Measurements from ENCODE around the gene SYT1. TPM values are rescaled to one million over a fixed set of nuclear protein-coding genes. Genes with fewer than 3 reads are reported as not detected.

SYT1 gene
- total and polyA plus RNA-seq, 2 donors (not counting 3 experiments of a cell fraction or from before 2014, with no cell fraction given), result 3.2 to 15.3 TPM

DNA sequence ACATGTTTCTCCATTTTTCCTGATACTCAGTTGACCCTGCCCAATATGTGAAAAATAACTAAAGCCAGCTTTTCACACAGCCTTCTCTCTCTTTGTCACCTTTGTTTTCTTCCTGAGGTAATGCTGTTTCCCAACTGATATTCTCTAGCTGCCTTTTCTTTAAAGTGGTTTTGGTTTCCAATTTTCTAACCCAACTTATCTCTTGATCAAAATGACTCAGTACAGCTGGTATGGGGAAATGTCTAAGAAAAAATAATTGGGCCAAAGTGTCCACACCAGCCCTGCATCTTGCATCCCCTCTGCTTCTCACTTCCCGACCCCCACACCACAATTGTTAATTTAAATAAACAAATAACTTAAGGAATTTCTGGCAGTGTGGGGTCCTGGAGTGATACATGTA, 193.8 kb downstream of the SYT1 start:
- no peaks in the 10 kb centered on the region for H3K79me2 ChIP-seq (ENCODE audit: control insufficient read depth, insufficient read depth, low read length)
- no peaks in the 10 kb centered on the region for H3K36me3 ChIP-seq (ENCODE audit: control insufficient read depth in 2 of 2, extremely low read depth in 1 of 2, insufficient read depth in 2 of 2, low read length in 2 of 2)
- H3K9me1 ChIP-seq (replicated peaks; ENCODE audit: control insufficient read depth, extremely low read depth, insufficient read depth, low read length), result no peaks in the 10 kb centered on the region
- H3K27me3 ChIP-seq (ENCODE audit: control insufficient read depth in 2 of 2, insufficient read depth in 2 of 2, low read length in 2 of 2), result no peaks in the 10 kb centered on the region
- DNase-seq (ENCODE audit: low read depth, low spot score) (peak; percentile 85), FAIRE-seq (peak; percentile 35)
- dilution Hi-C loops (cut with MboI; ENCODE audit: extremely low pct_ligation_motif_present, low sequenced_read_pairs), result no loop called here
- no peak overlapping the region for H3K4me3 ChIP-seq (replicated peaks in 1 of 3; ENCODE audit: insufficient read depth in 1 of 3, low read depth in 1 of 3, low read length in 3 of 3)
- intact Hi-C loops (cut with micrococcal nuclease), result loop anchor here (2.0 to 10.0 kb wide), 6 partner anchors 126 to 1214 kb away; partner anchors contain the start of gene SYT1
- peak overlapping the region; percentile 43 for H2AFZ ChIP-seq (ENCODE audit: low read depth, low read length)
- H3K9ac ChIP-seq (replicated peaks; ENCODE audit: extremely low read depth, insufficient read depth, low read length), result peak overlapping the region; percentile 38
- peak overlapping the region; percentile 57 for H3K4me2 ChIP-seq (ENCODE audit: insufficient read depth, low read length)
- H3K4me1 ChIP-seq (ENCODE audit: control insufficient read depth, extremely low read depth, insufficient read depth, low read length), result peaks cover 61% of the 10 kb centered on the region
- ChIA-PET CTCF (interaction anchor here (0.8 to 1.3 kb wide), 3 partner anchors 29 to 588 kb away, joined by 3 to 4 read pairs (median 4); no protein-coding TSS in a partner anchor), POLR2A (no interaction called here)
- TF ChIP-seq EZH2 (IDR thresholded peaks at IDR 0.05; ENCODE audit: borderline replicate concordance, low read depth, low read length, severe bottlenecking) (no peak), FOS (IDR thresholded peaks at IDR 0.05; ENCODE audit: borderline replicate concordance, insufficient read depth, low read length) (peak; percentile 80), POLR2A (IDR thresholded peaks at IDR 0.05; ENCODE audit: low read depth, low read length) (no peak), POLR2AphosphoS5 (IDR thresholded peaks at IDR 0.05; ENCODE audit: insufficient read depth, low read depth, low read length) (peak; percentile 77), GATA2 (IDR thresholded peaks at IDR 0.05; ENCODE audit: insufficient read depth, insufficient read length, low read depth, low read length) (peak; percentile 99), JUN (IDR thresholded peaks at IDR 0.05; ENCODE audit: borderline replicate concordance, insufficient read depth, insufficient read length, low read depth) (peak; percentile 78)
- TF ChIP-seq, protein P1, sequence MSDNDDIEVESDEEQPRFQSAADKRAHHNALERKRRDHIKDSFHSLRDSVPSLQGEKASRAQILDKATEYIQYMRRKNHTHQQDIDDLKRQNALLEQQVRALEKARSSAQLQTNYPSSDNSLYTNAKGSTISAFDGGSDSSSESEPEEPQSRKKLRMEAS (IDR thresholded peaks at IDR 0.05; ENCODE audit: insufficient read depth, insufficient read length), result no peak
- H3K27ac ChIP-seq (ENCODE audit: insufficient read depth, low read depth, low read length), result peak overlapping the region; percentile 85
- no TSS peak for BruUV-seq (replicated peaks)
- H4K20me1 ChIP-seq (replicated peaks; ENCODE audit: control insufficient read depth, extremely low read depth, insufficient read depth, low read length), result no peaks in the 10 kb centered on the region
- no peaks in the 10 kb centered on the region for H3K9me3 ChIP-seq (replicated peaks; ENCODE audit: control insufficient read depth, insufficient read depth, low read length)

DNA sequence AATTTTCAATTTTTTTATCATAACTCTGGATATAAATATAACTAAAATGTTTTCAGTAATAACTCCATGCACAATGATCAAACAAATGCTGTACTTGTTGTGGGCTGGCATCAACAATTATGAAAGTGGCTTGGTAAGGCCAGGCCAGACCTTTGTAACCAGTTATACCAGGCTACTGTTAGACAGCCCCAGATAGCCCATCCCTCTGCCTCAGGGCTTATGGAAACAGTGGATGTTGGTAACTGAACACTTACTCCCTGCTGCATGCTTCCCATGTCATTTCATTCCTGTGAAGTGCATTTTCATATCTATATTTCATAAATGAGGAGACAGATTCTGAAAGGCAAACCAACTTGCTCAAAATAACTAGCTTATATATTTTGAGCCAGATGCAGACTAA, 195.0 kb downstream of the SYT1 start:
- Histone ChIP-seq H2AFZ (ENCODE audit: low read depth, low read length) (no peak overlapping the region), H3K4me1 (ENCODE audit: control insufficient read depth, extremely low read depth, insufficient read depth, low read length) (peaks cover 63% of the 10 kb centered on the region), H3K79me2 (ENCODE audit: control insufficient read depth, insufficient read depth, low read length) (no peaks in the 10 kb centered on the region), H3K4me3 (replicated peaks in 1 of 3; ENCODE audit: insufficient read depth in 1 of 3, low read depth in 1 of 3, low read length in 3 of 3) (no peak overlapping the region), H3K36me3 (ENCODE audit: control insufficient read depth in 2 of 2, extremely low read depth in 1 of 2, insufficient read depth in 2 of 2, low read length in 2 of 2) (no peaks in the 10 kb centered on the region), H4K20me1 (replicated peaks; ENCODE audit: control insufficient read depth, extremely low read depth, insufficient read depth, low read length) (no peaks in the 10 kb centered on the region), H3K9me3 (replicated peaks; ENCODE audit: control insufficient read depth, insufficient read depth, low read length) (no peaks in the 10 kb centered on the region), H3K4me2 (ENCODE audit: insufficient read depth, low read length) (no peak overlapping the region), H3K27me3 (ENCODE audit: control insufficient read depth in 2 of 2, insufficient read depth in 2 of 2, low read length in 2 of 2) (no peaks in the 10 kb centered on the region), H3K27ac (ENCODE audit: insufficient read depth, low read depth, low read length) (no peak overlapping the region), H3K9me1 (replicated peaks; ENCODE audit: control insufficient read depth, extremely low read depth, insufficient read depth, low read length) (no peaks in the 10 kb centered on the region), H3K9ac (replicated peaks; ENCODE audit: extremely low read depth, insufficient read depth, low read length) (no peak overlapping the region)
- POLR2A ChIA-PET, result no interaction called here
- dilution Hi-C loops (cut with MboI; ENCODE audit: extremely low pct_ligation_motif_present, low sequenced_read_pairs) (no loop called here), intact Hi-C loops (cut with micrococcal nuclease) (loop anchor here (2.0 to 10.0 kb wide), 6 partner anchors 125 to 1215 kb away; partner anchors contain the start of gene SYT1)
- no peak for FAIRE-seq
- BruUV-seq (replicated peaks), result no TSS peak
- no peak for DNase-seq (ENCODE audit: low read depth, low spot score)
- no peak for TF ChIP-seq EZH2 (IDR thresholded peaks at IDR 0.05; ENCODE audit: borderline replicate concordance, low read depth, low read length, severe bottlenecking)
- TF ChIP-seq, protein P2, sequence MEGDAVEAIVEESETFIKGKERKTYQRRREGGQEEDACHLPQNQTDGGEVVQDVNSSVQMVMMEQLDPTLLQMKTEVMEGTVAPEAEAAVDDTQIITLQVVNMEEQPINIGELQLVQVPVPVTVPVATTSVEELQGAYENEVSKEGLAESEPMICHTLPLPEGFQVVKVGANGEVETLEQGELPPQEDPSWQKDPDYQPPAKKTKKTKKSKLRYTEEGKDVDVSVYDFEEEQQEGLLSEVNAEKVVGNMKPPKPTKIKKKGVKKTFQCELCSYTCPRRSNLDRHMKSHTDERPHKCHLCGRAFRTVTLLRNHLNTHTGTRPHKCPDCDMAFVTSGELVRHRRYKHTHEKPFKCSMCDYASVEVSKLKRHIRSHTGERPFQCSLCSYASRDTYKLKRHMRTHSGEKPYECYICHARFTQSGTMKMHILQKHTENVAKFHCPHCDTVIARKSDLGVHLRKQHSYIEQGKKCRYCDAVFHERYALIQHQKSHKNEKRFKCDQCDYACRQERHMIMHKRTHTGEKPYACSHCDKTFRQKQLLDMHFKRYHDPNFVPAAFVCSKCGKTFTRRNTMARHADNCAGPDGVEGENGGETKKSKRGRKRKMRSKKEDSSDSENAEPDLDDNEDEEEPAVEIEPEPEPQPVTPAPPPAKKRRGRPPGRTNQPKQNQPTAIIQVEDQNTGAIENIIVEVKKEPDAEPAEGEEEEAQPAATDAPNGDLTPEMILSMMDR (IDR thresholded peaks at IDR 0.05; ENCODE audit: extremely low read depth in 1 of 2, insufficient read depth in 1 of 2, low read depth in 1 of 2, low read length in 2 of 2), result no peak
- TF ChIP-seq JUN (IDR thresholded peaks at IDR 0.05; ENCODE audit: borderline replicate concordance, insufficient read depth, insufficient read length, low read depth), result no peak
- TF ChIP-seq GATA2 (IDR thresholded peaks at IDR 0.05; ENCODE audit: insufficient read depth, insufficient read length, low read depth, low read length), result no peak
- no peak for TF ChIP-seq POLR2A (IDR thresholded peaks at IDR 0.05; ENCODE audit: low read depth, low read length)
- TF ChIP-seq, protein P1 (IDR thresholded peaks at IDR 0.05; ENCODE audit: insufficient read depth, insufficient read length), result no peak
- TF ChIP-seq POLR2AphosphoS5 (IDR thresholded peaks at IDR 0.05; ENCODE audit: insufficient read depth, low read depth, low read length), result no peak
- TF ChIP-seq FOS (IDR thresholded peaks at IDR 0.05; ENCODE audit: borderline replicate concordance, insufficient read depth, low read length), result no peak
- TF ChIP-seq MYC (IDR thresholded peaks at IDR 0.05; ENCODE audit: low read depth, low read length), result no peak
- CTCF ChIA-PET, result no interaction called here

Data from endothelial cell of umbilical vein (primary cell).